ENCODE results near the gene DHDH. TPM values are rescaled to one million over a fixed set of nuclear protein-coding genes. Genes with fewer than 3 reads are reported as not detected.
"Not testable (repeated sequence)": the region's sequence is repeated elsewhere in the genome, so short reads cannot be mapped to it uniquely, and the experiment has no call there.

DHDH gene
- total RNA-seq, 2 donors from 2014 or later, result 0.44 to 2.3 TPM

GRCh38 chr19:48900477-48901406 is 32.8 kb upstream of the DHDH start:
- TF ChIP-seq CTCF (conservative IDR thresholded peaks at IDR 0.05), result no peak
- 32 to 44% methylated on average over 8 to 20 of the region's 24 CpGs for WGBS, 2 experiments (ENCODE audit: insufficient coverage in 1 of 2, insufficient read length in 1 of 2)
- Mint-ChIP-seq H3K9me3 (no peaks in the 10 kb centered on the region), H3K27ac (peak overlapping the region; percentile 97), H3K27me3 (ENCODE audit: insufficient read depth) (no peaks in the 10 kb centered on the region), H3K4me3 (peak overlapping the region; percentile 93), H3K36me3 (ENCODE audit: low read depth) (peaks cover 27% of the 10 kb centered on the region), H3K4me1 (peaks cover 6% of the 10 kb centered on the region)
- Histone ChIP-seq H3K4me1 (ENCODE audit: control insufficient read depth, insufficient read depth, low read length) (no peaks in the 10 kb centered on the region), H3K4me3 (ENCODE audit: low read length) (peak overlapping the region; percentile 86), H3K9me3 (ENCODE audit: control insufficient read depth, low read length) (no peaks in the 10 kb centered on the region), H3K9ac (ENCODE audit: extremely low read depth, low read length, poor library complexity, severe bottlenecking) (peak overlapping the region; percentile 54), H3K36me3 (ENCODE audit: control insufficient read depth, insufficient read depth, low read length) (peaks cover 27% of the 10 kb centered on the region), H3K27me3 (ENCODE audit: control insufficient read depth, insufficient read depth, low read length, poor library complexity, severe bottlenecking) (no peaks in the 10 kb centered on the region), H3K27ac (ENCODE audit: low read depth, low read length) (peak overlapping the region; percentile 19)
- DNase-seq, result peak; percentile 66

GRCh38 chr19:48902291-48902690 is 31.2 kb upstream of the DHDH start:
- not testable (repeated sequence) for H3K4me3 Mint-ChIP-seq

GRCh38 chr19:48903788-48904187 is 29.7 kb upstream of the DHDH start:
- H3K27ac ChIP-seq (ENCODE audit: low read depth, low read length); H3K4me1 ChIP-seq (ENCODE audit: control insufficient read depth, insufficient read depth, low read length); H3K27ac Mint-ChIP-seq; H3K4me1 Mint-ChIP-seq; H3K4me3 Mint-ChIP-seq; H3K9ac ChIP-seq (ENCODE audit: extremely low read depth, low read length, poor library complexity, severe bottlenecking); H3K27me3 Mint-ChIP-seq (ENCODE audit: insufficient read depth); H3K9me3 Mint-ChIP-seq; H3K4me3 ChIP-seq (ENCODE audit: low read length); H3K27me3 ChIP-seq (ENCODE audit: control insufficient read depth, insufficient read depth, low read length, poor library complexity, severe bottlenecking); H3K9me3 ChIP-seq (ENCODE audit: control insufficient read depth, low read length); DNase-seq: not testable (repeated sequence)
- peaks cover 50% of the 10 kb centered on the region for H3K36me3 Mint-ChIP-seq (ENCODE audit: low read depth)
- H3K36me3 ChIP-seq (ENCODE audit: control insufficient read depth, insufficient read depth, low read length), result peaks cover 40% of the 10 kb centered on the region

More at GRCh38 chr19:48902291-48902690, 31.2 kb upstream of the DHDH start:
- DNase-seq; H3K4me3 ChIP-seq (ENCODE audit: low read length); H3K27me3 Mint-ChIP-seq (ENCODE audit: insufficient read depth); H3K4me1 ChIP-seq (ENCODE audit: control insufficient read depth, insufficient read depth, low read length); H3K4me1 Mint-ChIP-seq; H3K9me3 Mint-ChIP-seq; H3K9ac ChIP-seq (ENCODE audit: extremely low read depth, low read length, poor library complexity, severe bottlenecking); H3K9me3 ChIP-seq (ENCODE audit: control insufficient read depth, low read length); H3K27me3 ChIP-seq (ENCODE audit: control insufficient read depth, insufficient read depth, low read length, poor library complexity, severe bottlenecking); H3K27ac Mint-ChIP-seq; H3K27ac ChIP-seq (ENCODE audit: low read depth, low read length): not testable (repeated sequence)
- peaks cover 38% of the 10 kb centered on the region for H3K36me3 Mint-ChIP-seq (ENCODE audit: low read depth)
- WGBS, 2 experiments (ENCODE audit: insufficient coverage in 1 of 2, insufficient read length in 1 of 2), result 92 to 97% methylated on average over 6 to 7 of the region's 7 CpGs
- H3K36me3 ChIP-seq (ENCODE audit: control insufficient read depth, insufficient read depth, low read length), result peaks cover 37% of the 10 kb centered on the region

GRCh38 chr19:48905664-48906063 is 27.8 kb upstream of the DHDH start:
- H3K4me1 ChIP-seq (ENCODE audit: control insufficient read depth, insufficient read depth, low read length), result no peaks in the 10 kb centered on the region
- no peak for DNase-seq
- H3K27me3 ChIP-seq (ENCODE audit: control insufficient read depth, insufficient read depth, low read length, poor library complexity, severe bottlenecking), result no peaks in the 10 kb centered on the region
- no peak overlapping the region for H3K9ac ChIP-seq (ENCODE audit: extremely low read depth, low read length, poor library complexity, severe bottlenecking)
- WGBS, 2 experiments (ENCODE audit: insufficient coverage in 1 of 2, insufficient read length in 1 of 2), result 96 to 97% methylated on average over 7 to 10 of the region's 14 CpGs
- no peaks in the 10 kb centered on the region for H3K9me3 Mint-ChIP-seq
- H3K27me3 Mint-ChIP-seq (ENCODE audit: insufficient read depth), result no peaks in the 10 kb centered on the region
- H3K4me1 Mint-ChIP-seq, result peaks cover 6% of the 10 kb centered on the region
- no peak overlapping the region for H3K4me3 ChIP-seq (ENCODE audit: low read length)
- no peak overlapping the region for H3K27ac Mint-ChIP-seq
- no peaks in the 10 kb centered on the region for H3K9me3 ChIP-seq (ENCODE audit: control insufficient read depth, low read length)
- peaks cover 49% of the 10 kb centered on the region for H3K36me3 ChIP-seq (ENCODE audit: control insufficient read depth, insufficient read depth, low read length)
- no peak overlapping the region for H3K4me3 Mint-ChIP-seq
- peaks cover 62% of the 10 kb centered on the region for H3K36me3 Mint-ChIP-seq (ENCODE audit: low read depth)
- TF ChIP-seq CTCF (conservative IDR thresholded peaks at IDR 0.05), result no peak
- no peak overlapping the region for H3K27ac ChIP-seq (ENCODE audit: low read depth, low read length)

Data from endodermal cell (in vitro differentiated cells).